ENCODE results near the gene CXCR6.

- TF ChIP-seq CTCF (IDR thresholded peaks at IDR 0.05 in 4 of 5, conservative IDR thresholded peaks at IDR 0.05 in 1 of 5) = no peak
- no peak for TF ChIP-seq POLR2A (IDR thresholded peaks at IDR 0.05)
These were observed 24.5 kb downstream of the CXCR6 start for GRCh38 chr3:45967724-45968123.

Measured in gastrocnemius medialis (tissue), 4 donors.